GM19372 (cell line): ENCODE results near the gene DGKI.
"Not testable (repeated sequence)": the region's sequence is repeated elsewhere in the genome, so short reads cannot be mapped to it uniquely, and the experiment has no call there.

Experiments used
- ATAC-seq: cut with Tn5 transposase; IDR thresholded peaks from one replicate; pipeline ENCODE4 v1.9.1; 2021; ENCODE audit warnings: mild to moderate bottlenecking, low read depth, moderate library complexity; ENCODE audit not compliant: unreplicated experiment

The DGKI gene

GRCh38 chr7:137489880-137490279 is 356.9 kb downstream of the DGKI start:
- no peak for ATAC-seq

DNA sequence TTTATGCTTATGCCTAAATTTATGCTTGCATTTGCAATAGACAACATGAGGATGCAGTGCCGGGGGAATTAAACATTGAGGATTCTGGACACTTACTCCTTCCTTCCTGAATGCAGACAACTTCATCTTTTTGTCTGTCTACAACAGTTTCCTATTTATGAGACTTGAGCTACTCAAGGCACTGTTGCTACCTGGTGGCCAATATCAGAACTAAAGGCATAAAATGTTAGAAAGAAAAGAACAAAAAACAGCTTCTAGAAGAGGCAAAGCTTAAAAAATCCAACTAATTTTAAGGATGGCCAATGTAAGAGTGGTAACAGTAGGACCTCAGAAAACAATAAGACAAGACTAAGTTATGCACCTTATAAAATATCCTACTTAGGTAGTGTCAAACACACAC is 358.7 kb downstream of the DGKI start:
- no peak for ATAC-seq

DNA sequence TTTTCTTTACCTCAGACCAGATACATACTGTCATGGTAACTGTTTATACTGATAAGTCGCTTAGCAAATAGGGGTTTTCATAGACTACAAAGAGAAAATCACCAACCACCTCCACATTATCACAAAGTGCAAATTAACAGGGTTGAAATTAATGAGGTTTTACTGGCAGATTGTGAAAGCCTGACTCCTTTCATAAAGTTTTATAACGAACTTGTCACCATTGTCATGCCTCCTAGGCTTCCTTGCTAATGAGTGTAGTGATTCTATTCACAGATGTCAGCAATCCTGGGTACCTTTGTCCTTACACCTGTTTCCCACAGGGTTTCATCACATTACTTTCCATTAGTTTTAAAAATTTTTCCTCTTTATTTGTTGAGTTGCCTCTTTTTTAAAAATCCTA is 361.0 kb downstream of the DGKI start:
- no peak for ATAC-seq

- no peak for ATAC-seq
Observed at GRCh38 chr7:137484326-137484725, 362.4 kb downstream of the DGKI start.

- ATAC-seq, result no peak
Observed at GRCh38 chr7:137482466-137482865, 364.3 kb downstream of the DGKI start.

- ATAC-seq, result no peak
Observed at GRCh38 chr7:137480824-137481365, 365.9 kb downstream of the DGKI start.

DNA sequence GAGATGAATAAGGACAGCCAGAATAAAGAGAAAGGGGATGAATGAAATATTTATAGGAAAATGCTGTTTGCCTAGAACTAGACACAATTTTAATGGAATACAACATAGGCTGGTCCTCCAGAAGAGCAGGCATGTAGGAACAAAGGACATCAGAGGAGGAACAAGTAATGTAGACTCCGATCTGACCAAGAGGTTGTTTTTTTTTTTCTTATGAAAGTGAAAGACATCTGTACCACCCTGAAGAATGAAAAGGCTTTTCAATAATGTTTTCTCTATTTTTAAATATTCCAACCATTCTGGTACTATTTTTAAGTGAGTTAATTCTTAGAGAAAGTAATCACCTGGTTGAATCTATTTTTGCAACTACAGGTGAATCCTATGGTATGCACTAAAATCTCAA is 366.4 kb downstream of the DGKI start:
- ATAC-seq, result no peak

DNA sequence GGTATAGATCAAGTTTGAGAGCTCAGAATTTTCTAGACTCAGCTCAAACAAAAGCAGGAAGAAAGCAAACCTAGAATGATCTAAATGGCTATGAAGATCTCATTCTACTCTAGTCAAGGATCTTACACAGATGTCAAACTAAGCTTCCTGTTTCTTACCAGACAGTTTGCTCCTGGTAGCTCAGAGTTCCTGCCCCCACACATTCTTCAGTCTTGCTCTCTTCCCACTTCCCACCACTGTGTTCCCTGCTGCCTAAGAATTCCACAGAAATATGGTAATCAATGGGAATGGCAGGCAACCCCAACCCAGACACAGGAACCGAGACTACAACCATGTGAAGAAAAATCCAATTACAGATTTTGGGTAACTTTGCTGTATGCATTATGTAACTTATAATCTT is 369.8 kb downstream of the DGKI start:
- ATAC-seq, result no peak

GRCh38 chr7:137475966-137476365 is 370.8 kb downstream of the DGKI start:
- no peak for ATAC-seq

DNA sequence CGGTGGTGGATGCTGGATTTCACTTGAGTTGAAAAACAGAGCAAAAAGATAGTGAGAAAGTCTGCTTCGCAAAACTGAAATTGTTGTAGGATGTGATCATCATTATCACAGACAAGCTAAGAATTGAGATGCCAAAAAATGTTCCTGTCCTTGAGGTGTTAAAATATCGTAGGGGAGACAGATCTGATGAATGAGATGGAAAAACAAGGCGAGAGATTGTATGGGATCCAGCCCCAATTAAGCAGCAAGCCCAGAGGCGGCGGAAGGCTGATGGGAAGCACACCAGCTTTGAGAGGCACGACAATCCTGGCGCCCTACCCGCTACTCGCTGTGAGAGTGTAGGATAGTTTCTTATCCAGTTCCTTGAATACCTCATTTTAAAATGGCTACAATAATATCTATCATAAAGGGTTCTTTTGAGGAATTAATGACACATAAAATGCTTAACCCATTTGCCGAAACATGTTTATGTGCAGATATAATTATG is 372.2 kb downstream of the DGKI start:
- no peak for ATAC-seq

- ATAC-seq, result no peak
Observed at GRCh38 chr7:137471128-137471527, 375.6 kb downstream of the DGKI start.

DNA sequence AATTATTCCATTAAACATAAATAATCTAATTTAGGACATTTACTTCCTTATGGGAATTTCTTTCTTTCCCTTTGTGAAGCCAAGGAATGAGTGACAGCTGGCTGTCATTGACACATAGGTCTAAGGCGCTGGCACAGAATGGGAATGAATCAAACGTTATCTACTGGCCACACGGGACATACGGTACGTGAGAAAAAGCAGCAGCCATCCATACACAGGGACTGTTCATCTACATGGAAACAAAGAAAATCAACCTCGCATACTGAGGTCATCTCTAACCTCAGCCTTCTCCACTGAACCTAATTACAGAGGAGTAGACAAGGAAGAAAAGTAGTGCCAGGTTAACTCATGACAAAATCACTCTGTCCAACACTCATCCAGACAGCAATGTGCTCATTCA is 376.9 kb downstream of the DGKI start:
- no peak for ATAC-seq

DNA sequence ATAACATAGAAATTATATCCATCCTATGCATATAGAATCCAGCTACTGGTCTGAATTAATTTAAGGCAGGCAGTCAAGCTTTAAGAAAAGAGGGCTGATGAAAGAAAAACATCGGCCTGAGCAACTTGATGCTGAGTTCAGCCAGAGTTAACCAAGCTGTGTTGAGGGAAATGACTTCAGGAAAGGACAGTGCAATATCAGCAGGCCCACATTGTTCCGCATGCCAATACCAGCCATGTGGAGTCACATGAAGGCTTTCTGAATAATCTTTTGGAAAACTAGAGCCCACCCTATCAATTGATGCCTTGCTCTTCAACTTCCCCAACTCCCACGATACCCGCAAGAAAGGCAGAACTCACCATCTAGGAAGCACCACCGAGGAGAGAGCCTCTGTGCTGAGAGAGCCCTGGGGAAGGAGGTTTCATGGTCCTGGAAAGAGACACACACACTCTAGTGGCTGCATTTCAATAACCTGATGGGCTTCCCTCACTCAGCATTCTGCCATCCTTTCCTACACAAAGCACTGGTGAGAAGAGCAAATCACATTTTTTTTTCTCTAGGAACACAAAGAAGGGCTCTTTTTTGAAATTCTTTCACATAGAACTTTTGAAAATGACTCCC is 377.5 kb downstream of the DGKI start:
- no peak for ATAC-seq

GRCh38 chr7:137462847-137463246 is 383.9 kb downstream of the DGKI start:
- ATAC-seq, result no peak

GRCh38 chr7:137462074-137462715 is 384.6 kb downstream of the DGKI start:
- no peak for ATAC-seq

DNA sequence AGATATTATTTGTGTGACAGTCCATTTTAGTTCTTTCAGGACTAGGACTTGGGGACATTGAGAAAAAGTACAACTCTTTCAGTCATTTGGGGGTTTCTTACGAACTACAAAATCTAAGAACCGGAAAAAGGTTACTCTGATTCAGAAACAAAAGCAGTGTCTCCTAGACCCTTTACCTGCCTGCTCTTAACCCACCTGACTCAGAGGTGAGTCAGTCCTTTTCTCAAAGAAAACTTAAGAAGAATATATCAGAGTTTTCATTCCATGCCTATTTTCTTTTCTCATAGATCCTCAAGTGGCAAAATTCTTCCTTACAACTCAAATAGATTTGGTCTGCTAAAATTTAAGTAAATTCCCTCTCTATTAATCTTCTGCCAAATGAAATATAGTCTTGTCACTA is 388.4 kb downstream of the DGKI start:
- ATAC-seq, result no peak

DNA sequence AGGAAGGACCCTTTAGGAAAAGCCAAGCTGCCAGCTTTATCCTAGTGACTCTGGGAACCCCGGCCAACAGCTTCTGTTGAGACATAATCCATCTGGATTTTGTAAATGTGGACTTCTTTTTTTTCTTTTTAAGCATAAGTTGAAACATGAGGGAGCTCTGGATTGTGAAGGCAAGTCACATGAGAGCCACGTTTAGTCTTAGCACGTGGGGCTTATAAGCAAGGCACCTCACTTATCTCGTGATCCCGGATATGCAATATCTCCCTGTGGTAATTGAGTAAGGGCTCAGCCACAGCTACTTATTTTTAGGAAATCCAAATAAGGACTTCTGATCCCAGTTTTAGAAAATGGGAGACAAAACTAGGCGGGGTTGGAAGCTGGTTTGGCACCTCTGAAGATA is 392.0 kb downstream of the DGKI start:
- ATAC-seq, result no peak

DNA sequence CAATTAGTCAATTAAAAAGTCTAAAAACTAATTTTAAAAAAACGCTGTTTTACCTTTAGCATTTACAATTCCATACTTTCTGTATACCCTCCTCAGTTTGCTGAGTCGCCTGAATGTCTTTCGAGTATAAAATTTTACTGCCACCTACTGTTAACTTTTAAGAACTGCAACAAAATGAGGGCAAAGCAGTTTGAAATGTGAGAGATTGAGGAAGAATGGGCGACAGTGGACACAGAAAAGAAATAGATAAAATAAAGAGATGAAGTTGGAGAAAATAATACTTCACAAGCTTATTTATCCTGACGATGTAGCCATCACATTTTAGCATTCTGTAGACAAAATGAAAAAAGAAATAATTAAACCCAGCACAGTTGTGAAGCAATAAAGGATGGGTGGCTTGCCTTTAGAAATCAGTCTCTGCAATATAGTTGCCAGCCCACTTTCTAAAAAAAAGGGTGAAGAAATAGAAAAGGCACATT is 392.5 kb downstream of the DGKI start:
- peak; percentile 69 for ATAC-seq

DNA sequence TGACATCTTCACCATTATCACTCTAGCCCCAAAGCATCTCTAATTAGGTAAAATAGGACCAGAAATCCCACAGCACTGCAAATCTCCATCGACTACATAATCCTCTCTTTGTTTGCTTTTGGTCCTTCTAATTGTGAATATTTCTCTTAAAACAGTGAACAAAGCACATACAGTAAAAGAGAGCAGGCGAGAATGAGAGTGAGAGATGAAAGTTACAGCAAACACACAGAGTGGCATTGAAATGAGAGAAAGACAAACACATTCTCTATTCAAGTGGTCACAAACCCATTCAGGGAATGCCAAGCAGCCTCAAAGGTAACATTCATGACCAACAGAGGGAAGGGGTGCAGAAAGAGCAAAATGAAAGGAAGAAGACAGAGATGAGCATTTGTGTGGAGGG is 393.4 kb downstream of the DGKI start:
- no peak for ATAC-seq

DNA sequence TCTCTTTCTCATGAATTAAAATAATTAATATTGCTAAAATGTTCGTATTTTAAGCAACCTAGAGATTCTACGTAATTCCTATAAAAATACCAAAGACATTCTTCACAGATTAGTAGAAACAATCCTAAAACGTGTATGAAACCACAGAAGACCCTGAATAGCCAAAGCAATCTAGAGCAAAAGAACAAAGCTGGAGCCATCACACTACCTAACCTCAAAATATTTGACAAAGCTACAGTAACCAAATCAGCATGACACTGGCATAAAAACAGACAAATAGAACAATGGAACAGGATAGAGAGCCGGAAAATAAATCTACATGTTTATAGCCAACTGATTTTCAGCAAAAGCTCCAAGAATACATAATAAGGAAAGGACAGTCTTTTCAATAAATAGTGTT is 397.8 kb downstream of the DGKI start:
- no peak for ATAC-seq

- ATAC-seq, result not testable (repeated sequence)
Observed at GRCh38 chr7:137448572-137448971, 398.2 kb downstream of the DGKI start.

- ATAC-seq, result no peak
Observed at GRCh38 chr7:137446025-137446424, 400.7 kb downstream of the DGKI start.
